HepG2 (cell line): ENCODE results near the gene JPT1. TPM values are rescaled to one million over a fixed set of nuclear protein-coding genes. Genes with fewer than 3 reads are reported as not detected.

Experiments used
- ATAC-seq: fragments of 200-7000 bp; cut with Tn5 transposase; 3 replicates; pipeline ENCODE4 v1.9.1; 2020; ENCODE audit warnings: mild to moderate bottlenecking, moderate library complexity
- BruUV-seq: library from RNA; stranded (reverse); fragments of 400-500 nt; replicated peaks from 2 replicates; lab custom pipeline; 2021; lab: Mats Ljungman, UMichigan
- CTCF ChIA-PET: fragments of 300-600 bp; formaldehyde crosslinking; extraction: SDS; loops from one replicate; lab custom pipeline; 2021; ENCODE audit warnings: low total read pairs, inconsistent platforms, low intra/inter-chr PET ratio; lab: Yijun Ruan, JAX
- POLR2A ChIA-PET: fragments of 350-600 bp; sonication (Branson Sonifier 250); formaldehyde crosslinking; loops from one replicate; lab custom pipeline; 2020; ENCODE audit warnings: antibody characterized with exemption, inconsistent platforms; lab: Yijun Ruan, JAX
- DNase-seq: peaks from one replicate; pipeline ENCODE4 v3.0.0-alpha.2; 2015; ENCODE audit warnings: low spot score
- FAIRE-seq: peaks from 3 replicates; lab custom pipeline; 2011; peaks lifted over from hg19 to GRCh38; lab: Jason Lieb, UNC
- H2AFZ ChIP-seq: one replicate; pipeline ENCODE4 v1.6.1; 2011; ENCODE audit warnings: low read length, inconsistent platforms
- H3K27ac ChIP-seq: fragments of 300-600 bp; 3 replicates; pipeline ENCODE4 v1.8.0; 2011; ENCODE audit warnings: mixed run types, mild to moderate bottlenecking, mixed read lengths, low read length, inconsistent platforms; ENCODE audit not compliant: insufficient read depth; ENCODE audit errors: extremely low read length
- H3K27me3 ChIP-seq, 2 experiments: fragments of 200-600 bp in 1 of 2; 2 replicates in 1 of 2; 3 replicates in 1 of 2; pipeline versions ENCODE4 v1.6.0 to v1.8.0; 2011; ENCODE audit warnings: low read length in 2 of 2, mild to moderate bottlenecking in 2 of 2, moderate library complexity in 2 of 2, inconsistent platforms in 1 of 2; ENCODE audit not compliant: insufficient read depth in 2 of 2, control insufficient read depth in 1 of 2
- H3K36me3 ChIP-seq, 2 experiments: fragments of 200-600 bp in 1 of 2; replicated peaks in 1 of 2; 2 replicates in 1 of 2; 3 replicates in 1 of 2; pipeline versions ENCODE4 v1.5.1 to v1.8.0; 2011; ENCODE audit warnings: low read length in 2 of 2, inconsistent platforms in 1 of 2; ENCODE audit not compliant: insufficient read depth in 2 of 2, control insufficient read depth in 1 of 2
- H3K4me1 ChIP-seq: 2 replicates; pipeline ENCODE4 v1.5.1; 2012; ENCODE audit warnings: low read length, inconsistent platforms; ENCODE audit not compliant: insufficient read depth
- H3K4me2 ChIP-seq: 2 replicates; pipeline ENCODE4 v1.6.0; 2011; ENCODE audit warnings: low read depth, low read length, inconsistent platforms
- H3K4me3 ChIP-seq, 3 experiments: fragments of 200-600 bp in 1 of 3; sonication (generic), shearing (Covaris generic) in 1 of 3; replicated peaks in 1 of 3; 2 replicates each; pipeline ENCODE4 v1.5.1; 2011 to 2016; ENCODE audit warnings: low read length in 3 of 3, inconsistent platforms in 2 of 3, low read depth in 2 of 3, mild to moderate bottlenecking in 2 of 3, control low read depth in 1 of 3, mixed read lengths in 1 of 3; ENCODE audit not compliant: insufficient read depth in 1 of 3
- H3K79me2 ChIP-seq: one replicate; pipeline ENCODE4 v1.6.1; 2011; ENCODE audit warnings: low read length, inconsistent platforms; ENCODE audit not compliant: insufficient read depth
- H3K9ac ChIP-seq: 2 replicates; pipeline ENCODE4 v1.6.0; 2011; ENCODE audit warnings: mild to moderate bottlenecking, low read depth, low read length, inconsistent platforms; ENCODE audit not compliant: insufficient read depth
- H3K9me3 ChIP-seq: 2 replicates; pipeline ENCODE4 v1.5.1; 2012; ENCODE audit warnings: mild to moderate bottlenecking, low read length
- H4K20me1 ChIP-seq: 2 replicates; pipeline ENCODE4 v1.6.0; 2011; ENCODE audit warnings: inconsistent platforms, mild to moderate bottlenecking, low read length, moderate library complexity; ENCODE audit not compliant: insufficient read depth
- CAMTA2 ChIP-seq: sonication (generic); formaldehyde crosslinking; IDR thresholded peaks from 2 replicates; pipeline ENCODE4 v1.4.0; 2020; ENCODE audit warnings: mild to moderate bottlenecking, missing genetic modification reagents, borderline replicate concordance
- CCAR2 ChIP-seq: fragments of 200-400 bp; formaldehyde crosslinking; optimal IDR thresholded peaks from 2 replicates; pipeline ENCODE3; 2018; ENCODE audit warnings: low read depth, mild to moderate bottlenecking, low read length, moderate library complexity
- JDP2 ChIP-seq: sonication (generic); formaldehyde crosslinking; IDR thresholded peaks from 2 replicates; pipeline ENCODE4 v1.8.1; 2022; ENCODE audit warnings: missing genetic modification reagents, borderline replicate concordance
- KDM6A ChIP-seq: IDR thresholded peaks from 2 replicates; pipeline ENCODE4 v1.6.1; 2016; ENCODE audit warnings: low read depth
- MEF2D ChIP-seq: sonication (generic); formaldehyde crosslinking; IDR thresholded peaks from 2 replicates; pipeline ENCODE4 v1.5.1; 2020; ENCODE audit warnings: mild to moderate bottlenecking, missing genetic modification reagents
- RXRB ChIP-seq: IDR thresholded peaks from 2 replicates; pipeline ENCODE4 v1.6.1; 2016; ENCODE audit warnings: borderline replicate concordance, missing genetic modification reagents, missing compliant biosample characterization
- SNAPC2 ChIP-seq: sonication (generic); formaldehyde crosslinking; IDR thresholded peaks from 2 replicates; pipeline ENCODE4 v1.8.1; 2022; ENCODE audit warnings: mild to moderate bottlenecking, missing genetic modification reagents
- TMF1 ChIP-seq: sonication (generic); formaldehyde crosslinking; IDR thresholded peaks from 2 replicates; pipeline ENCODE4 v1.8.1; 2022; ENCODE audit warnings: low read depth, missing genetic modification reagents
- ZNF557 ChIP-seq: sonication (generic); formaldehyde crosslinking; IDR thresholded peaks from 2 replicates; pipeline ENCODE4 v1.4.0; 2020; ENCODE audit warnings: missing genetic modification reagents
- ZNF563 ChIP-seq: sonication (generic); formaldehyde crosslinking; IDR thresholded peaks from 2 replicates; pipeline ENCODE4 v1.8.0; 2022; ENCODE audit warnings: mild to moderate bottlenecking, moderate library complexity, missing genetic modification reagents
- ZNF839 ChIP-seq: sonication (generic); formaldehyde crosslinking; IDR thresholded peaks from 2 replicates; pipeline ENCODE4 v1.4.0; 2020; ENCODE audit warnings: missing genetic modification reagents, mild to moderate bottlenecking, borderline replicate concordance
- ZNF879 ChIP-seq: sonication (generic); formaldehyde crosslinking; IDR thresholded peaks from 2 replicates; pipeline ENCODE4 v1.8.1; 2023; ENCODE audit warnings: missing genetic modification reagents
- WGBS: methylation state at CpG from one replicate; pipeline ENCODE4 v1.1.6; 2017; ENCODE audit warnings: low lambda C conversion rate; 5-methylcytosine and 5-hydroxymethylcytosine counted together
- in situ Hi-C: cut with HindIII; loops from 2 replicates; pipeline ENCODE4 v1.10.0; 2017; ENCODE audit warnings: low pct_unique_long_range_greater_than_20kb; ENCODE audit not compliant: extremely low pct_ligation_motif_present
- intact Hi-C: fragments of 100-400 bp; cut with micrococcal nuclease; formaldehyde crosslinking; loops from one replicate; pipeline ENCODE4 v1.10.0; 2022; ENCODE audit not compliant: unreplicated experiment
- polyA plus RNA-seq, 8 experiments: library from polyadenylated mRNA; depleted of rRNA in 3 of 8; stranded (reverse) in 7 of 8; unstranded in 1 of 8; fragments of >200 nt; fragmentation: Illumina TruSeq in 4 of 8; extraction: Trizol in 4 of 8; gene quantifications; 2 replicates each; pipeline versions ENCODE4 v1.2.1 to v1.2.3, GENCODE V29; 2011 to 2016; ENCODE audit warnings: low read depth in 4 of 8, missing spikeins in 1 of 8, mixed read lengths in 1 of 8; ENCODE audit not compliant: insufficient read depth in 1 of 8
- total RNA-seq, 5 experiments: library from RNA; depleted of rRNA; stranded (reverse); fragments of >200 nt; fragmentation: Illumina TruSeq; extraction: Trizol; gene quantifications; 2 replicates each; pipeline ENCODE4 v1.2.3, GENCODE V29; 2016; ENCODE audit warnings: low read depth in 1 of 5
- TF ChIP-seq, protein P1 (sequence below), 2 experiments: sonication (generic) in 1 of 2; formaldehyde crosslinking in 1 of 2; IDR thresholded peaks; 2 replicates each; pipeline versions ENCODE4 v1.5.1 to v1.6.1; 2011 to 2020; ENCODE audit warnings: borderline replicate concordance in 1 of 2, low read depth in 1 of 2, low read length in 1 of 2, mild to moderate bottlenecking in 1 of 2, missing genetic modification reagents in 1 of 2, moderate library complexity in 1 of 2
- TF ChIP-seq, protein P2 (sequence below): IDR thresholded peaks from 2 replicates; pipeline ENCODE4 v1.6.1; 2016; ENCODE audit warnings: low read depth, missing genetic modification reagents, missing compliant biosample characterization
- TF ChIP-seq, protein P3 (sequence below): sonication (generic); formaldehyde crosslinking; IDR thresholded peaks from 2 replicates; pipeline ENCODE4 v1.4.0; 2020; ENCODE audit warnings: missing genetic modification reagents
- TF ChIP-seq, protein P4 (sequence below): IDR thresholded peaks from 2 replicates; pipeline ENCODE4 v1.6.1; 2012; ENCODE audit warnings: inconsistent platforms

JPT1 gene
- total and polyA plus RNA-seq, 2 of the 13 experiments (the other 11 are each of a cell fraction or from before 2014, with no cell fraction given), result 43.3 to 256 TPM

DNA sequence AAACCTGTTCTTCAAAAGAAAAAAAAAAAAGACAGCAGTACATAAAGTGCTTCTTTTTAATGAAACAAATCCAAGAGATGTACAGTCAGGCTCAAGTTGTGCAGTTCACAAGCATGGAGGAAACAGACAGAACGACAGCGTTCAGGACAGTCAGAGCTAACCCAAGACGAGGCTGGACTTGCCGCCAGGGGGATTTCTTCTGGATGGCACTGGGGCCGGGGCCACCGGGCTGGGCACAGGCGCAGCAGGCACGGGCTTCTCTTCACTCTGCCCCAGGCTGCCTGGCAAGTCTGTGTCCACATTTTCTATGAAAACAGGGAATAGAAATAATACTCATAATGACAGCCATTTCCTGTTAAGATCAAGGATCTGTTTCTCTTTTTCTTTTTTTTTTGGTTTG is 18.4 kb downstream of the JPT1 start:
- no peaks in the 10 kb centered on the region for H3K9me3 ChIP-seq
- BruUV-seq, result no TSS peak
- no peaks in the 10 kb centered on the region for H4K20me1 ChIP-seq
- no peak overlapping the region for H2AFZ ChIP-seq
- ChIA-PET POLR2A (no interaction called here), CTCF (no interaction called here)
- no peak overlapping the region for H3K4me3 ChIP-seq
- H3K36me3 ChIP-seq, result peaks cover 8 to 35% of the 10 kb centered on the region in 2 experiments
- no peaks in the 10 kb centered on the region for H3K27me3 ChIP-seq
- H3K27ac ChIP-seq, result no peak overlapping the region
- ATAC-seq (no peak), FAIRE-seq (no peak), DNase-seq (no peak)
- H3K79me2 ChIP-seq, result no peaks in the 10 kb centered on the region
- in situ Hi-C loops (no loop called here), intact Hi-C loops (no loop called here)
- peaks cover 17% of the 10 kb centered on the region for H3K4me1 ChIP-seq
- H3K9ac ChIP-seq, result no peak overlapping the region
- WGBS, result 95% methylated on average over 8 of the region's 8 CpGs
- no peak overlapping the region for H3K4me2 ChIP-seq
- TF ChIP-seq TMF1 (CRISPR knock-in tag) (no peak), RXRB (CRISPR knock-in tag) (no peak), ZNF557 (CRISPR knock-in tag) (no peak), CCAR2 (no peak), CAMTA2 (CRISPR knock-in tag) (no peak), ZNF879 (no peak), JDP2 (CRISPR knock-in tag) (no peak), KDM6A (CRISPR knock-in tag) (no peak), ZNF839 (CRISPR knock-in tag) (no peak), SNAPC2 (CRISPR knock-in tag) (no peak), MEF2D (no peak), ZNF563 (CRISPR knock-in tag) (no peak)
- TF ChIP-seq, protein P1, sequence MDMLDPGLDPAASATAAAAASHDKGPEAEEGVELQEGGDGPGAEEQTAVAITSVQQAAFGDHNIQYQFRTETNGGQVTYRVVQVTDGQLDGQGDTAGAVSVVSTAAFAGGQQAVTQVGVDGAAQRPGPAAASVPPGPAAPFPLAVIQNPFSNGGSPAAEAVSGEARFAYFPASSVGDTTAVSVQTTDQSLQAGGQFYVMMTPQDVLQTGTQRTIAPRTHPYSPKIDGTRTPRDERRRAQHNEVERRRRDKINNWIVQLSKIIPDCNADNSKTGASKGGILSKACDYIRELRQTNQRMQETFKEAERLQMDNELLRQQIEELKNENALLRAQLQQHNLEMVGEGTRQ (IDR thresholded peaks at IDR 0.05; ENCODE audit: low read depth, low read length), result no peak
- TF ChIP-seq, protein P1 (CRISPR knock-in tag; IDR thresholded peaks at IDR 0.05; ENCODE audit: borderline replicate concordance), result no peak
- TF ChIP-seq, protein P2, sequence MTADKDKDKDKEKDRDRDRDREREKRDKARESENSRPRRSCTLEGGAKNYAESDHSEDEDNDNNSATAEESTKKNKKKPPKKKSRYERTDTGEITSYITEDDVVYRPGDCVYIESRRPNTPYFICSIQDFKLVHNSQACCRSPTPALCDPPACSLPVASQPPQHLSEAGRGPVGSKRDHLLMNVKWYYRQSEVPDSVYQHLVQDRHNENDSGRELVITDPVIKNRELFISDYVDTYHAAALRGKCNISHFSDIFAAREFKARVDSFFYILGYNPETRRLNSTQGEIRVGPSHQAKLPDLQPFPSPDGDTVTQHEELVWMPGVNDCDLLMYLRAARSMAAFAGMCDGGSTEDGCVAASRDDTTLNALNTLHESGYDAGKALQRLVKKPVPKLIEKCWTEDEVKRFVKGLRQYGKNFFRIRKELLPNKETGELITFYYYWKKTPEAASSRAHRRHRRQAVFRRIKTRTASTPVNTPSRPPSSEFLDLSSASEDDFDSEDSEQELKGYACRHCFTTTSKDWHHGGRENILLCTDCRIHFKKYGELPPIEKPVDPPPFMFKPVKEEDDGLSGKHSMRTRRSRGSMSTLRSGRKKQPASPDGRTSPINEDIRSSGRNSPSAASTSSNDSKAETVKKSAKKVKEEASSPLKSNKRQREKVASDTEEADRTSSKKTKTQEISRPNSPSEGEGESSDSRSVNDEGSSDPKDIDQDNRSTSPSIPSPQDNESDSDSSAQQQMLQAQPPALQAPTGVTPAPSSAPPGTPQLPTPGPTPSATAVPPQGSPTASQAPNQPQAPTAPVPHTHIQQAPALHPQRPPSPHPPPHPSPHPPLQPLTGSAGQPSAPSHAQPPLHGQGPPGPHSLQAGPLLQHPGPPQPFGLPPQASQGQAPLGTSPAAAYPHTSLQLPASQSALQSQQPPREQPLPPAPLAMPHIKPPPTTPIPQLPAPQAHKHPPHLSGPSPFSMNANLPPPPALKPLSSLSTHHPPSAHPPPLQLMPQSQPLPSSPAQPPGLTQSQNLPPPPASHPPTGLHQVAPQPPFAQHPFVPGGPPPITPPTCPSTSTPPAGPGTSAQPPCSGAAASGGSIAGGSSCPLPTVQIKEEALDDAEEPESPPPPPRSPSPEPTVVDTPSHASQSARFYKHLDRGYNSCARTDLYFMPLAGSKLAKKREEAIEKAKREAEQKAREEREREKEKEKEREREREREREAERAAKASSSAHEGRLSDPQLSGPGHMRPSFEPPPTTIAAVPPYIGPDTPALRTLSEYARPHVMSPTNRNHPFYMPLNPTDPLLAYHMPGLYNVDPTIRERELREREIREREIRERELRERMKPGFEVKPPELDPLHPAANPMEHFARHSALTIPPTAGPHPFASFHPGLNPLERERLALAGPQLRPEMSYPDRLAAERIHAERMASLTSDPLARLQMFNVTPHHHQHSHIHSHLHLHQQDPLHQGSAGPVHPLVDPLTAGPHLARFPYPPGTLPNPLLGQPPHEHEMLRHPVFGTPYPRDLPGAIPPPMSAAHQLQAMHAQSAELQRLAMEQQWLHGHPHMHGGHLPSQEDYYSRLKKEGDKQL (CRISPR knock-in tag), result no peak
- TF ChIP-seq, protein P3, sequence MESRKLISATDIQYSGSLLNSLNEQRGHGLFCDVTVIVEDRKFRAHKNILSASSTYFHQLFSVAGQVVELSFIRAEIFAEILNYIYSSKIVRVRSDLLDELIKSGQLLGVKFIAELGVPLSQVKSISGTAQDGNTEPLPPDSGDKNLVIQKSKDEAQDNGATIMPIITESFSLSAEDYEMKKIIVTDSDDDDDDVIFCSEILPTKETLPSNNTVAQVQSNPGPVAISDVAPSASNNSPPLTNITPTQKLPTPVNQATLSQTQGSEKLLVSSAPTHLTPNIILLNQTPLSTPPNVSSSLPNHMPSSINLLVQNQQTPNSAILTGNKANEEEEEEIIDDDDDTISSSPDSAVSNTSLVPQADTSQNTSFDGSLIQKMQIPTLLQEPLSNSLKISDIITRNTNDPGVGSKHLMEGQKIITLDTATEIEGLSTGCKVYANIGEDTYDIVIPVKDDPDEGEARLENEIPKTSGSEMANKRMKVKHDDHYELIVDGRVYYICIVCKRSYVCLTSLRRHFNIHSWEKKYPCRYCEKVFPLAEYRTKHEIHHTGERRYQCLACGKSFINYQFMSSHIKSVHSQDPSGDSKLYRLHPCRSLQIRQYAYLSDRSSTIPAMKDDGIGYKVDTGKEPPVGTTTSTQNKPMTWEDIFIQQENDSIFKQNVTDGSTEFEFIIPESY, result no peak
- TF ChIP-seq, protein P4, sequence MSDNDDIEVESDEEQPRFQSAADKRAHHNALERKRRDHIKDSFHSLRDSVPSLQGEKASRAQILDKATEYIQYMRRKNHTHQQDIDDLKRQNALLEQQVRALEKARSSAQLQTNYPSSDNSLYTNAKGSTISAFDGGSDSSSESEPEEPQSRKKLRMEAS, result no peak
